GM12892 (cell line): ENCODE measurements around the gene PVALEF.

Experiments
- POLR2AphosphoS5 ChIP-seq: IDR thresholded peaks from 2 replicates; pipeline ENCODE4 v1.6.1; 2011; ENCODE audit warnings: low read depth, low read length, control low read depth
- TAF1 ChIP-seq: IDR thresholded peaks from 2 replicates; pipeline ENCODE4 v1.6.1; 2011; ENCODE audit warnings: low read depth, mild to moderate bottlenecking, control low read depth, low read length, borderline replicate concordance

DNA sequence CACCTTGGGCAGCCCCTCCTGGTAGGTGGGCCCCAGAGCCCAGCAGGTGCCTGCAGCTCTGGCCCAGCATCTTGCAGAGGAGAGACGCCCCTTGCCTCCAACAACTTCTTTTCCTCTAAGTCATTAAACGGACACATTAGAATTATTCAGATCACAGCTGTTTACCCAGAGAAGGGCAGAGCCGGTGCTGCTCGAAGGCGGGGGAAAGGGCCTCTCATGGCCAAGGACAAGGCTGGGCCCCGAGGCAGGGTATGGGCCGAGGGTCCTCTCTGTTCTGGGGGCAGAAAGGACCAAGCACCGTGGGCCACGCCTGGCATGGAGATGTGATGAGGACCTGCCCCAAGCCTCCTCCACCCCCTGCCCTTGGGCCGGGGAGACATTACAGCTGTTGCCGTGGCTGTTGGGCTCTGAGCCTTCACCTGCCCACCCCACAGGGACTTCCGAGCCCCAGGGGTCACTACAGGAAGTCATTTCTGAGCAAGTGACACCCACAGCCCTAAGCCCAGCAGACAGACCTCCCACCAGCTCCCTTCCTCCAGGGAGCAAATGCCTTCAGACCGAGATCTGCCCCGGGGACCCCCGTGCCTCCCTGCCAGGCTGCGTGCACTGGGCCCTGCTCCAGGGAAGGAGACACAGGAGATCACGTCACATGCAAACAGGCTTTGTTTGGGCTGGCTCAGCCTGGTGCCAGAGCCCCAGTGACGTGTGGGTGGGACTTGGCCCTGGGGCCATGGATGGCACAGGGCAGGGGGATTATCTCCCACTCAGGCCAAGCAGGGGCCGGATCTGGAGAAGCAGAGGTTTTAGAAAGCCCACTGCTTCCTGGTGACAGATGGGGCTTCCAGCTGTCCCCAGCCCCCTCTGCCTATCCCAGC is 699 bp upstream of the PVALEF start:
- TF ChIP-seq POLR2AphosphoS5 (no peak), TAF1 (no peak)
